GM19351 (cell line): ENCODE results near the gene POMP.
"Not testable (repeated sequence)": the region's sequence is repeated elsewhere in the genome, so short reads cannot be mapped to it uniquely, and the experiment has no call there.

Experiments used
- ATAC-seq: cut with Tn5 transposase; IDR thresholded peaks from one replicate; pipeline ENCODE4 v1.9.1; 2021; ENCODE audit warnings: mild to moderate bottlenecking, moderate library complexity; ENCODE audit not compliant: unreplicated experiment

The POMP gene

GRCh38 chr13:28636677-28637317, 22.1 kb upstream of the POMP start:
- ATAC-seq: no peak

DNA sequence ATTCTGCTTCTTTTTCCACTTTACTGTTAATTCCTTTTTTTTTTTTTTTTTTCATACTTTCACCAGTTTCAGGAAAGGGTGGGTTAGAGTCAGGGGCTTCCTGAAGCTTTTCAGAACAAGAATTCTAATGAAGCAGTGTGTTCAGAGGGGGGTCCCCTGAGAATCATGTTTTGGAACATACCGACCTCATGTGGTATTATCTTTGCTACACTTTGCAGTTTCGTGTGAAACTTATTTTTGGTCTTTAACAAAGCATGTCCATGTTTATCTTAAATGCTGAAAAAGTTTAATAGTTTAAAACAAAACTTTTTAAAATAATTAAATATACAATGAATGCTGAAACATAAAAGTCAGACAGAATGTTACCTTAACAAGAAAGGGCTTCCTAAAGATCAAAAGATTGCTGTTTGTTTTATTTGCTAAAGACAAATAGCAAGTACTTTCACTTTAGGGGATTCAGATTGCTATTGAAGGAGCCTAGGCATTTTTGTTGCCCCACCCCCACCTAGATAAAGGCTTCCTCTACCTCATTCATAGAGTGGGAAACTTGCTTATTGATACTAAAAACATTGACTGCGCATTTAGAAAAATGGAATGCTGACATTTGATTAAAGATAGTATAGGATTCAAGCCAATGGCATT, 21.1 kb upstream of the POMP start:
- ATAC-seq: no peak

GRCh38 chr13:28638756-28639155, 20.2 kb upstream of the POMP start:
- no peak for ATAC-seq

DNA sequence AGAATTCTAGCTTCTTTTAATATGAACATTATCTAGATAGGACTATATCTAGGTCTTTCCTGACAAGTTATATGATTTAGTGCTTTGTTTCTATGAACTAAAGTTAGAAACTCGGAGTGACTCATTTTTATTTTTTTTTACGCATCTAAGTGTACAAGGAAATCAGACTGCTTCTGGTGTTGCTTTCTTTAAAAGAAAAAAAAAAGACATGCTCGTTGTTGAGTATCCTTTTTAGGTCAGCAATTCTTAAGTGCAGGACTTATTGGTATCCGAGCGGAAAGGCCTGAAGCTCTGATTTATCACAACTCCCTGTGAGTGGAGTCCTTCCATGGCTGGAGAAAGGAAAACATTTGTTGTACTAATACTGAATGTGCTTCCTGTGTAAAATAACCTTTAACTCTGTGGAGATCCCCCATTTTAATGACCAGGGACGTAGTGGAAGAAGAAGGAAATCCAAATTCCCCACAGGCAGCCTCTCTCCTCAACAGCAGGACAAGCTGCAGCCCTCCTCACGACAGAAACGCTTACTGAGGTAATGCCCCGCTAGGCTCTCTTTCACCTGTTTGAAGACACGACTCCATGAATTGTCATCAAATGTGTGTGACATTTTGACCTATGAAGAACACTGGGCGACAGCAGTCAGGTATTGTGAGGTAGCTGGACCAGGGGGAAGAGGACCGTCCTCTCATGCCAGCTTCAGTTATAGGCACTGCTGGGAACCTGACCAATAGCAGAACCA, 17.9 kb upstream of the POMP start:
- no peak for ATAC-seq

- ATAC-seq: peak; percentile 86
Observed at GRCh38 chr13:28641600-28641926, 17.4 kb upstream of the POMP start.

DNA sequence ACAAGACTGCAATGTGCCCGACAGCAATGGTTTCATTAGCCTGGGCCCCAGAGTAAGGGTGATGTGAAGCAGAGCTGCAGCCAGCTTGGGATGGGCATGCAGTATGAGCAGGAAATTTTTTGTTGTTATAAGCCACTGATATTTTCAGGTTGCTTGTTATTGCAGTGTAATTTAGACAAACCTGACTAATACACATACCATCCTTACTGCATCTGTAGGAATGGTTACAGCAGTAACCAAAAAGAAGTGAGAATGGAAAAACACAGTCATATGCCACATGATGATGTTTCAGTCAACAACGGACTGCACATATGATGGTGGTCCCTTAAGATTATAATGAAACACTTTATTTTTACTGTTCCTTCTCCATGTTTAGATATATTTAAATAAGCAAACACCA, 8.6 kb upstream of the POMP start:
- ATAC-seq: no peak

DNA sequence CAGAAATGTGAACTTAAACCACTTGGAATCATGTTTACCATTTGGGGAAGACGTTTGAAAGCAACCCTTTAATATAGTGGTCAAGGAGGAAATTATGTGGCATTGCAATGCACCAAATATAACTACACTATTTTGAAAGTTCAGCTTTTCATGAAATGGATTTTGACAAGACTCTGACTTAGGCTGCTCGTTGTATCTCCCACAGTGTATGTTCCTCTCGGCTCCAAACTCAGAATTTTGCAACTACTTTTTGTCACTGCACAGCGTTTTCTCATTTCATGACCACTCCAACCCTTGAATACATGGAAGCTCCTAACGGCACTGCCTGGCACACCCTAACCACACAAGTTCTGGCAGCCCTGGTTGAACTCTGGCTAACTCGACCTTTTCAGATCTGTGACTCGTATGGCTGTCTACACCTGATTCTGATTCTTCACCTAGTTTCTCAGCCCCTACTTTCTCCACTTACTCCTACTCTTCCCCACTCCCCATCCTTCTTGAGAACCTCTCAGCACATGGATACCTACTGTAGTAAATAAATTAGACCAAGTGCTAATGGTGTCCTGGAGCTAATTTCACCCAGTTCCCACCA, 7.0 kb upstream of the POMP start:
- no peak for ATAC-seq

DNA sequence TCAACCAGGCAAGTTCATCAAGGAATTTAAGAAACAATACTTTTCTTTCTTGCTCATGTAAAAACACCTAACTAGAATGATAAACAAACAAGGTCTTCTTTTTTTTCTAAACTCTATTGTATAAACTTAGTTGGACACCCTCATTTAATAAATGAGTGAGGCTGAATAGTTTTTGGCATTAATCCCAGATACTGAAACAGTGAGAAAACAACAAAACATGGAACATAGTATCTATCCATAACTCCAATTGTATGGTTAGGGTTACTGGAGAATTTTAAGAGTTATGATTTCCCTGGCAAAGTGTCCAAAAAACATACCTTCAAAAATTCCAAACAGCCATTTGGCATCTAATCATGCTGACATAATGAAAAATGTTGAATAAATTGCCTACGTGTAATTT, 5.8 kb upstream of the POMP start:
- ATAC-seq: no peak

DNA sequence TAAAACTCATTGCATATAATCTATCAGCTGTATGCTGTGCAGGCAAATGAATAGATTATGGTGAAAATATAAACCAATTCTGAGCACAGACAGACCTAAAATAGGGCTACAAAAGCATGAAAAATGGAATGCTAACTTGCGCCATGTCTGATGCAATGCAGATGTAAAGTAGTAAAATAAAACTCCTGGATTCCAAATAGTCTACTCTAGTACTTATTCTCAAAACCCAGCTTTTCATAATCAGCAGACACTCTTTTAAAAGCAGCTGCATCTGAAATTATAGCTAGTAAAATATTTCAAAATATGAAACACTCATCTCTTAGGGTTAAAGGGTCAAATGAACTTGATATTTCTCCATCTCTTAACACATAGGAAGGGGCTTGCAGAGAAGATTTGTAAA, 4.7 kb upstream of the POMP start:
- no peak for ATAC-seq

DNA sequence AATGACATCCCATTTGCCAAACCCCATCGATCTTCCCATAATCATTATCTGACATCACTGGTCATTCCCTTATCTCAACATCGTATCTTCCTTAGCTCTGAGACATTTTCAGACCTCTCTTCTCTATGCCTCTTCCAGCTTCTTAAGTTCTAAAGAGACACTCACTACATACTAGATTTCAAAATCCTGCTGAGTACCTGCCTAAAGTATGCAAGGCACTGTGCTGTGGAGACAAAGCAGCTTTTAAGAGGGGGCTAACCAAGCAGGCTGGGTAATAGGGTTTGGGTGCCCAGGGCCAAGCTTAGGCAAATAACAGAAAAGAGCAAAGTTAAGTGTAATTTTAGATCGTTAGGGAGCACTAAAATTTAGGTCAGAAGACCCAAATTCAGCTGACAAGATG, 3.4 kb upstream of the POMP start:
- ATAC-seq: no peak

- ATAC-seq: no peak
Observed at GRCh38 chr13:28657784-28658538, 969 bp upstream of the POMP start.

DNA sequence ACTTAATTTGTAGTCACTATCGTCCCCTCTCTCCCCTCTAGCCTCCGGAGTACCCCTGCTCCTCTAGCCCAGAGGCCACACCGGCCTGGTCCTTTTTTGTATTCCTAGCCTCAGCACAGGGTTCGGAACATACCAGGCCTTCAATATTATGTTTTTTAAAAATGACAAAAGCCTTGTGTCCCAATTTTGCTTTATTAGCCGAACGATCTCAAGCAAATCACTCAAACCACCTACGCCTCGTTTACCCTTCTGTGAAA, 463 bp upstream of the POMP start:
- peak; percentile 16 for ATAC-seq

GRCh38 chr13:28659621-28659970, 666 bp downstream of the POMP start:
- peak; percentile 26 for ATAC-seq

GRCh38 chr13:28666897-28667488, 8.1 kb downstream of the POMP start:
- ATAC-seq: no peak

- ATAC-seq: no peak
Observed at GRCh38 chr13:28671126-28671792, 12.3 kb downstream of the POMP start.

GRCh38 chr13:28678809-28679208, 19.9 kb downstream of the POMP start:
- no peak for ATAC-seq

DNA sequence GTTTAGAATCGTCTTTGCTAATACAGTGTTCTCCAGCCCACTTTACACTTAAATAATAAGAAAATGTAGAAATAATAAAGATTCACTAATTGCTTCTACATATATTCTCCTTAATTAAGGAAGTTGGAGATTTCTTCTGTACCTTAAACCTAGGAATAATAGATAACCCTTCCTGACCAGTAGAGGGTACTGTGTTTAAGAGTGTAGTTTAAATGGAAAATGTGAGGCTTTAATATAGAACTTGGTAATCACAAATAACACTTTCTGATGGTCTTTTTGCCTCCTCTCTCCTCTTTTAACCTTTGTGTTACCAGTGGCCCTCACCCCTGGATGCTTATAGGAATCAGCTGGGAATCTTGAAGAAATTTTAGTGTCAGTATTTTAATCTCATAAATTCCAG, 20.7 kb downstream of the POMP start:
- no peak for ATAC-seq

- no peak for ATAC-seq
Observed at GRCh38 chr13:28680541-28680940, 21.6 kb downstream of the POMP start.

DNA sequence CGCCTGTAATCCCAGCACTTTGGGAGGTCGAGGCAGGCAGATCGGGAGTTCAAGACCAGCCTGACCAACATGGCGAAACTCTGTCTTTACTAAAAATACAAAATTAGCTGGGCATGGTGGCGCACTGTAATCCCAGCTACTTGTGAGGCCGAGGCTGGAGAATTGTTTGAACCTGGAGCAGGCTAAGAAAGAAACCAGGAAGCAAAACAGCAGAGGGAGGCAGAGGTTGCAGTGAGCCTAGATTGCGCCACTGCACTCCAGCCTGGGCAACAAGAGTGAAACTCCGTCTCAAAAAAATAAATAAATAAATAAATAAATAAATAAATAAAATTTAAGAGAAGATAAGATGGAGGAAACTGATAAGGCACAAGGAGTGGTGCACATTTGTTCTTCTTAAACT, 24.2 kb downstream of the POMP start:
- ATAC-seq: not testable (repeated sequence)

GRCh38 chr13:28684257-28684656, 25.3 kb downstream of the POMP start:
- no peak for ATAC-seq

GRCh38 chr13:28685114-28685513, 26.2 kb downstream of the POMP start:
- ATAC-seq: no peak
